H9 (cell line): ENCODE measurements around the gene ERAL1. TPM values are rescaled to one million over a fixed set of nuclear protein-coding genes. Genes with fewer than 3 reads are reported as not detected.

Experiments
- DNase-seq: peaks from one replicate; pipeline ENCODE4 v3.0.0-alpha.2; 2017
- H2AFZ ChIP-seq: one replicate; pipeline ENCODE4 v1.6.1; 2013; ENCODE audit warnings: mild to moderate bottlenecking, low read length, control low read depth, moderate library complexity
- H2AK5ac ChIP-seq: 2 replicates; pipeline ENCODE4 v1.6.1; 2013; ENCODE audit warnings: low read length, control low read depth, mixed read lengths; ENCODE audit not compliant: insufficient read length
- H2BK120ac ChIP-seq: one replicate; pipeline ENCODE4 v1.6.1; 2013; ENCODE audit warnings: low read depth, mild to moderate bottlenecking, low read length, control low read depth, inconsistent platforms; ENCODE audit not compliant: poor library complexity, severe bottlenecking
- H2BK12ac ChIP-seq: 2 replicates; pipeline ENCODE4 v1.6.1; 2013; ENCODE audit warnings: low read length, control low read depth, mixed read lengths, low read depth; ENCODE audit not compliant: insufficient read length
- H2BK15ac ChIP-seq: 2 replicates; pipeline ENCODE4 v1.6.1; 2013; ENCODE audit warnings: low read depth, low read length, control low read depth
- H2BK20ac ChIP-seq: one replicate; pipeline ENCODE4 v1.6.1; 2013; ENCODE audit warnings: low read depth, mild to moderate bottlenecking, low read length, control low read depth, inconsistent platforms; ENCODE audit not compliant: poor library complexity, severe bottlenecking
- H2BK5ac ChIP-seq: 2 replicates; pipeline ENCODE4 v1.6.1; 2013; ENCODE audit warnings: low read length, control low read depth, mixed read lengths; ENCODE audit not compliant: insufficient read length
- H3K14ac ChIP-seq: 2 replicates; pipeline ENCODE4 v1.6.1; 2013; ENCODE audit warnings: low read length, control low read depth; ENCODE audit not compliant: insufficient read depth
- H3K18ac ChIP-seq: 2 replicates; pipeline ENCODE4 v1.6.1; 2013; ENCODE audit warnings: low read depth, mild to moderate bottlenecking, mixed read lengths, low read length, control low read depth; ENCODE audit not compliant: insufficient read length
- H3K23ac ChIP-seq: 2 replicates; pipeline ENCODE4 v1.6.1; 2013; ENCODE audit warnings: low read length, control low read depth, mixed read lengths, low read depth; ENCODE audit not compliant: insufficient read length
- H3K23me2 ChIP-seq: 2 replicates; pipeline ENCODE4 v1.6.1; 2013; ENCODE audit warnings: low read depth, mild to moderate bottlenecking, mixed read lengths, low read length, control low read depth; ENCODE audit not compliant: insufficient read length, poor library complexity, severe bottlenecking
- H3K27ac ChIP-seq: 2 replicates; pipeline ENCODE4 v1.5.1; 2013; ENCODE audit warnings: low read length, control low read depth, mixed read lengths, low read depth; ENCODE audit not compliant: insufficient read length
- H3K27me3 ChIP-seq: 2 replicates; pipeline ENCODE4 v1.6.1; 2013; ENCODE audit warnings: low read length, control low read depth, inconsistent platforms; ENCODE audit not compliant: insufficient read depth
- H3K4ac ChIP-seq: 2 replicates; pipeline ENCODE4 v1.6.1; 2013; ENCODE audit warnings: low read depth, mild to moderate bottlenecking, control low read depth, inconsistent platforms, low read length, moderate library complexity
- H3K4me1 ChIP-seq: 2 replicates; pipeline ENCODE4 v1.6.1; 2013; ENCODE audit warnings: low read length, control low read depth, inconsistent platforms; ENCODE audit not compliant: insufficient read depth
- H3K4me2 ChIP-seq: 2 replicates; pipeline ENCODE4 v1.6.1; 2013; ENCODE audit warnings: low read length, control low read depth, mixed read lengths; ENCODE audit not compliant: insufficient read length, insufficient read depth
- H3K56ac ChIP-seq: 2 replicates; pipeline ENCODE4 v1.6.1; 2013; ENCODE audit warnings: low read depth, mild to moderate bottlenecking, mixed read lengths, low read length, control low read depth; ENCODE audit not compliant: insufficient read length
- H3K79me1 ChIP-seq: 2 replicates; pipeline ENCODE4 v1.6.1; 2013; ENCODE audit warnings: low read depth, mild to moderate bottlenecking, moderate library complexity, low read length, control low read depth, inconsistent platforms; ENCODE audit not compliant: insufficient read depth, poor library complexity, severe bottlenecking
- H3K79me2 ChIP-seq: 2 replicates; pipeline ENCODE4 v1.6.1; 2013; ENCODE audit warnings: low read length, control low read depth, inconsistent platforms; ENCODE audit not compliant: insufficient read depth
- H3K9ac ChIP-seq: 2 replicates; pipeline ENCODE4 v1.6.1; 2013; ENCODE audit warnings: low read length, control low read depth, mixed read lengths; ENCODE audit not compliant: insufficient read length; ENCODE audit errors: extremely low read depth
- H3K9me3 ChIP-seq: one replicate; pipeline ENCODE4 v1.6.1; 2013; ENCODE audit warnings: low read depth, low read length, inconsistent platforms; ENCODE audit not compliant: control insufficient read depth
- H3T11ph ChIP-seq: one replicate; pipeline ENCODE4 v1.6.1; 2013; ENCODE audit warnings: mild to moderate bottlenecking, low read length, control low read depth, inconsistent platforms
- H4K20me1 ChIP-seq: one replicate; pipeline ENCODE4 v1.6.1; 2013; ENCODE audit not compliant: control insufficient read depth, insufficient read length, insufficient read depth
- H4K5ac ChIP-seq: 2 replicates; pipeline ENCODE4 v1.6.1; 2013; ENCODE audit warnings: low read depth, mild to moderate bottlenecking, mixed read lengths, low read length, control low read depth; ENCODE audit not compliant: insufficient read length
- H4K8ac ChIP-seq: replicated peaks from 2 replicates; pipeline ENCODE4 v1.6.1; 2013; ENCODE audit warnings: low read length, control low read depth, mixed read lengths, low read depth; ENCODE audit not compliant: insufficient read length
- H4K91ac ChIP-seq: 2 replicates; pipeline ENCODE4 v1.6.1; 2013; ENCODE audit warnings: low read depth, mild to moderate bottlenecking, moderate library complexity, mixed read lengths, low read length, control low read depth; ENCODE audit not compliant: insufficient read length
- H3K27ac Mint-ChIP-seq, 3 experiments: 2 replicates in 2 of 3; 3 replicates in 1 of 3; pipeline ENCODE4 v1.8.0; 2020 to 2021; ENCODE audit warnings: mixed read lengths in 3 of 3, mild to moderate bottlenecking in 1 of 3, moderate library complexity in 1 of 3
- H3K27me3 Mint-ChIP-seq: 2 replicates; pipeline ENCODE4 v1.8.0; 2021; ENCODE audit warnings: low read depth, mild to moderate bottlenecking, moderate library complexity, mixed read lengths
- H3K36me3 Mint-ChIP-seq, 3 experiments: 2 replicates in 2 of 3; 3 replicates in 1 of 3; pipeline ENCODE4 v1.8.0; 2020 to 2021; ENCODE audit warnings: low read depth in 3 of 3, mixed read lengths in 3 of 3; ENCODE audit not compliant: insufficient read depth in 1 of 3
- H3K4me1 Mint-ChIP-seq, 2 experiments: 2 replicates each; pipeline ENCODE4 v1.8.0; 2020; ENCODE audit warnings: mixed read lengths in 2 of 2
- H3K4me3 Mint-ChIP-seq, 2 experiments: 2 replicates in 1 of 2; 3 replicates in 1 of 2; pipeline ENCODE4 v1.8.0; 2020 to 2021; ENCODE audit warnings: mild to moderate bottlenecking in 2 of 2, mixed read lengths in 2 of 2, moderate library complexity in 1 of 2
- H3K9me3 Mint-ChIP-seq, 2 experiments: 2 replicates in 1 of 2; 3 replicates in 1 of 2; pipeline ENCODE4 v1.8.0; 2020; ENCODE audit warnings: mild to moderate bottlenecking in 2 of 2, mixed read lengths in 2 of 2, moderate library complexity in 1 of 2
- CTCF ChIP-seq: fragments of 200-600 bp; sonication (generic); conservative IDR thresholded peaks from 3 replicates; pipeline ENCODE4 v1.8.0; 2021; ENCODE audit warnings: antibody characterized with exemption, mild to moderate bottlenecking
- WGBS: extraction: QIAGEN DNeasy Blood & Tissue Kit; methylation state at CpG from one replicate; pipeline ENCODE4 v1.1.7; 2013; ENCODE audit warnings: missing lambda C conversion rate, low lambda C conversion rate, mixed read lengths; ENCODE audit not compliant: insufficient read length; ENCODE audit errors: extremely low coverage; 5-methylcytosine and 5-hydroxymethylcytosine counted together
- total RNA-seq: library from RNA; stranded (reverse); gene quantifications from 2 replicates; pipeline ENCODE4 v1.2.1, GENCODE V29; 2021

ERAL1 gene
- total RNA-seq, 1 experiment from 2014 or later = 67.8 TPM

GRCh38 chr17:28908640-28909167, 53.9 kb downstream of the ERAL1 start:
- Histone ChIP-seq H3K18ac (no peak overlapping the region), H3K9ac (no peak overlapping the region), H4K91ac (no peak overlapping the region), H3K27ac (no peak overlapping the region), H3K4ac (no peak overlapping the region), H4K20me1 (no peaks in the 10 kb centered on the region), H2BK5ac (no peak overlapping the region), H3K9me3 (no peaks in the 10 kb centered on the region), H2BK120ac (no peak overlapping the region), H2BK15ac (no peak overlapping the region), H3T11ph (no peak overlapping the region), H3K79me1 (no peaks in the 10 kb centered on the region), H3K23me2 (no peaks in the 10 kb centered on the region), H3K79me2 (no peaks in the 10 kb centered on the region), H3K23ac (no peak overlapping the region), H3K27me3 (no peaks in the 10 kb centered on the region), H2BK20ac (no peak overlapping the region), H3K4me1 (peaks cover 5% of the 10 kb centered on the region; the same call in 1 of the 2 replicates), H3K4me2 (no peak overlapping the region), H2AK5ac (no peak overlapping the region), H3K14ac (no peak overlapping the region), H4K5ac (no peak overlapping the region), H2BK12ac (no peak overlapping the region), H2AFZ (no peak overlapping the region), H3K56ac (no peak overlapping the region), H4K8ac (no peak overlapping the region)
- no peak for TF ChIP-seq CTCF
- no peak overlapping the region for H3K4me3 Mint-ChIP-seq
- H3K27me3 Mint-ChIP-seq = no peaks in the 10 kb centered on the region
- no peak for DNase-seq
- H3K36me3 Mint-ChIP-seq = peaks cover 58 to 85% (median 69%) of the 10 kb centered on the region in 3 experiments
- WGBS = no CpG with 5 or more reads among the region's 6 CpGs
- peak overlapping the region; percentile 15 to 65 (median 55); a peak in 4 of 7 replicates for H3K27ac Mint-ChIP-seq
- no peaks in the 10 kb centered on the region for H3K9me3 Mint-ChIP-seq
- H3K4me1 Mint-ChIP-seq = peaks cover 25 to 41% of the 10 kb centered on the region in 2 experiments
